DMS114 treated with DMSO at 0.1 percent for 48 hours (cell line): ENCODE results near the gene MSI1.

Experiments used
- DNase-seq: peaks from one replicate; lab custom pipeline; 2025; ENCODE audit not compliant: unreplicated experiment; lab: John Stamatoyannopoulos, UW

The MSI1 gene

DNA sequence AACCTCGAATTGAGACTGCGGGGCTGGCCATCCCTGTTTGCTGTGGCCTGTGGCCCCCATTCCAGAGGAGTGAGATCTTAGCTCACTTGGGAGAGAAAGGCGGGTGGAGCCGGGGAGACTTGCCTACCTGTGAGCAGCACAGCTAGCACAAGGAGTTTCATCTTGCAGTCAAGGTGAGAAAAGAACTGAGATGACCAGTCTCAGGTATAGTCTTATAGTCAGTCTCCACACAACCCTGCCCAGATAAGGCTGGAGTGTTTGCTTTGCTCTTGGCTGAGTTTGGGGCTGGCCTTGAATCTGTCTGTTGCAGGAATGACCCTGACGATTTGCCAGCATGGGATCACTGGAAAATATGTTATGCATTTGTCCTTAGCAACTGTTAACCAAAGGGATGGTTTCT lies 41.4 kb downstream of the MSI1 start, which contains the start of gene PLA2G1B:
Gene PLA2G1B (minus strand): TSS at position 187 of the 400 bp plus-strand sequence. CDS start 26 bp downstream, at position 161.
- DNase-seq: no peak

DNA sequence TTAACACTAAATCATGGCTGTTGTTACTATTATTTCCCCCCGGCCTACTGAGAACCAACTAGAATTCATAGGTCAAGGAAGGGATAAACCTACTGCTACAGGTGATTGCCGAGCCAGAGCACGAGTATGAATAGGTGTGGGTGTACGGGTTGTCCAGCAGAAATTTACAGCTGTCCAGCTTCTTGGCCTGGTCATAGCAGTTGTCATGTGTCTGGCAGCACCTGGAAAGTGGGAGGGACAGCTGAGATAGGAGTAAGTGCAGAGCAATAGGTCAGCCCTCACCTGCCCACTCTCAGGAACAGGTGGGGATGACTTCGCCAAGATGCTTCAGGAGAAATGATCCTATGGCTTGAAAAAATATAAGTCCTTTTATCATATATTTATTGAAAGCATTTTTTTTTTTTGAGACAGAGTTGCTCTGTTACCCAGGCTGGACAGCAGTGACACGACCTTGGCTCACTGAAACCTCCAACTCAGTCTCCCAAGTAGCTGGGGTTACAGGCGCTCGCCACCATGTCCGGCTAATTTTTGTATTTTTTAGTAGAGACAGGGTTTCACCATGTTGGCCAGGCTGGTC lies 44.0 kb downstream of the MSI1 start:
- DNase-seq: no peak

DNA sequence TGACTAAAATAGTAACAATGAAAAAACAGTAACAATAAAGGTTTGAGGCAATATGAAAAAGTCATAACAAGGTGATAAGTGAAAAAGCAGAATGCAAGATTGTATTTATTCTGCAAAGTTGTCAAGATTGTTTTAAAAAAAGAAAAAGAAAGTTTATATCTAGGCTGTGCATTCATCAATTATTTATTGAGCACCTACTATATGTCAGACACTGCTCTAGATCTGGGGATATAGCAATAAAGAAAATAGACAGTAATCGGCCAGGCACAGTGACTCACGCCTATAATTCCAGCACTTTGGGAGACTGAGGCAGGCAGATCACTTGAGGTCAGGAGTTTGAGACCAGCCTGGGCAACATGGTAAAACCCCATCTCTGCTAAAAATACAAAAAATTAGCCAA lies 45.2 kb downstream of the MSI1 start:
- DNase-seq: no peak

DNA sequence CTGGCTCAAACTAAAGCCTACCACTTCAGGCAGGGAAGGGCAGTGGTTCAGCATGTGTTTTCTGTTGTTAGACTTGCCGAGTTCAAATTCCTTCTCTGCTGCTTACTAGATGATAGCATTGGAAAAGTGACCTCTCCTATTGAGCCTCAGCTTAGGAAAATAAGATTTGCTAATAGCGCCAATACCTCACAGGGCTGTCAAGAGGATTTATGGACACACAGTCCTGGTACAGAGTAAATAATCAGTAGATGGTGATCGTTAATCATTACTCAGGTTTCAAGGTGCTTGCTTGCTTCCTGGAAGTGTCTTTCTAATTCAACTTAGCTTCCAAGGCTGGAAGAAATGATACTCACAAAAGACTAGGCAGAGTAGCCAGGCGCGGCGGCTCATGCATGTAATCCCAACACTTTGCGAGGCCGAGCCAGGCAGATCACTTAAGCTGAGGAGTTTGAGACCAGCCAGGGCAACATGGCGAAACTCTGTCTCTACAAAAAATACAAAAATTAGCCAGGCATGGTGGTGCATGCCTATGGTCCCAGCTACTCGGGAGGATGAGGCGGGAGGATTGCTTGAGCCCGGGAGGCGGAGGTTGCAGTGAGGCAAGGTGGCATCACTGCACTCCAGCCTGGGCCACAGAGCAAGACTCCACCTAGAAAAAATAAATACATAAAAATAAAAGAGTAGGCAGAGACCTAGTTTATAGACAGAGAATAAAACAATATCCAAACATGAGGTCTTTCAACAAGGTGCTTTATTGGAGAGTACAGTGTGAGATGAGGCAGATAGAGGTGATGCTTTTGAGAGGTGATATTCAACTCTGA lies 47.4 kb downstream of the MSI1 start:
- DNase-seq: no peak

DNA sequence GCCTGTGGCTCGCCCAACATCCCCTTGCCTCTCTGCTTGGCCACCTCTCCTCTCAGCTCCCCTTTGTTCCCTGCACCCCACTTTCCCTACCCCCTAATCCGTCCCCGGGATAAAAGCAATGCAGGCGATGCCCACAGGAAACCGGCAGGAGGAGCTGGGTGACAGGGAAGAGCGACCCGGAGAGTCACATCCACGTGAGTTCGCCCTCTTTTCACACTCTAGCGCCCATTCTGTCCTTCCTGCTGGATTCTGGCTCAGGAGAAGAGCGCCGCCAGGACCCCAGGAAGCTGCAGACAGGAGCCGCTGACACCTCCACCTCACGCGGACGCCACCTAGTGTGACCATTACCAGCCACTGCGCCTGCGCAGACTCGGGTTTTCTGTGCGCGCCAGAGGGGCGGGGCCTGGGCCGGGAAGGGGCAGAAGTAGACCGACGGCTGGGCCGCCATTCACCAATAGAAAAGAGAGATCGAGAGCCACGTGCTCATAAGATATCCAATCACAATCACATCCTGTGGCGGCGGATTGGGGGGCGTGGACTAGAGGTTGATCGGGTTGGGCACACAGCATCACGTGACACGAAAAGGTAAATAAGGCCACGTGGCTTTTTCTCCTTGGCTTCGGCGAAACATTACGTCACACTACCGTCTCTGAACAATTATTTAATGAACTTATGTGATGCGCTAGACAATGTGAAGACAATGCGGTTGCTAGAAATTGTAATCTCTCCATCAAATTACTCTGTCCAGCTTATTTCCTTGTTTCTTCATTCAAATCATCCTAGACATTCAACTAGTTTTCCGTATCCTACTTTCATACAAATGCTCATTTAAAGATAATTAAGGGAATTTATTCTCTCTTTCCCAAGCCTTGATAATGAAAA lies 51.5 kb downstream of the MSI1 start:
- peak; percentile 100 for DNase-seq

DNA sequence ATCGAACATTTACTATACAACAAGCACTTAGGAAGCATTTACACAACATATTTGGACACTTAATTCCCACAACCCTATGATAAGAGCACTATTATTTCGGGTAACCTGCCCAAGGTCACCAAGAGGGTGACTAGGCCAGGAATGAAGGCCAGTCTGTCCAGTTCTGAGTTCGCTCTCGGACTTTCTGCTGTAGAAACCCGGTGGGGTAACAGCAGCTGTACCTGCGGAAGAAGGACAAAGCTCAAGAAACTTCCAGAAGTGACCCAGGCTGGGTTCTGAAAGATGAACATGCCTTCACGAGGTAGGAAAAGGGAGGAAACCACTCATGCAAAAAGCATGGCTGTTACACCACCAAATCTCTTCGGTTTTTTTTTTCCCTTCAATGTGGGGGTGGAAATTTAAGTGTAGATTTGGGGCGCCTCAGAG lies 52.2 kb downstream of the MSI1 start:
- no peak for DNase-seq

DNA sequence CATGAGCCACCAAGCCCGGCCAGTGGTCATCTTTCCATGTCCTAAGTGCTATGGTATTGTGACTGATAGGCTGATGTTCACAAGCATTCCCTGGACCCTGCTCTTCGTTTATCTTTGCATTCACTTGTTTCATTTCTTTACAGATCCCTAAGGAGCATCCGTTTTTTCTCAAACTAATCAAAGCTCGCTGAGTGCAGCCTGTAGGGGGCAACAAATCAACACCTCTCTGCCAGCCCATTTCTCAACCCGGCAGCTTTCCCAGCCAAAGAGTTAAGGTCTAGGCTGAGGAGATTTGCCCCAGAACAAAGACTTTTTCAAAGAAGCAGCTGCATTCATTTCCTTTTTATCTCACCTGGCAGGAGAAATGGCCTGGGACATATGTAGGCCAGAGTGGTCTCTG lies 54.7 kb downstream of the MSI1 start:
- no peak for DNase-seq

DNA sequence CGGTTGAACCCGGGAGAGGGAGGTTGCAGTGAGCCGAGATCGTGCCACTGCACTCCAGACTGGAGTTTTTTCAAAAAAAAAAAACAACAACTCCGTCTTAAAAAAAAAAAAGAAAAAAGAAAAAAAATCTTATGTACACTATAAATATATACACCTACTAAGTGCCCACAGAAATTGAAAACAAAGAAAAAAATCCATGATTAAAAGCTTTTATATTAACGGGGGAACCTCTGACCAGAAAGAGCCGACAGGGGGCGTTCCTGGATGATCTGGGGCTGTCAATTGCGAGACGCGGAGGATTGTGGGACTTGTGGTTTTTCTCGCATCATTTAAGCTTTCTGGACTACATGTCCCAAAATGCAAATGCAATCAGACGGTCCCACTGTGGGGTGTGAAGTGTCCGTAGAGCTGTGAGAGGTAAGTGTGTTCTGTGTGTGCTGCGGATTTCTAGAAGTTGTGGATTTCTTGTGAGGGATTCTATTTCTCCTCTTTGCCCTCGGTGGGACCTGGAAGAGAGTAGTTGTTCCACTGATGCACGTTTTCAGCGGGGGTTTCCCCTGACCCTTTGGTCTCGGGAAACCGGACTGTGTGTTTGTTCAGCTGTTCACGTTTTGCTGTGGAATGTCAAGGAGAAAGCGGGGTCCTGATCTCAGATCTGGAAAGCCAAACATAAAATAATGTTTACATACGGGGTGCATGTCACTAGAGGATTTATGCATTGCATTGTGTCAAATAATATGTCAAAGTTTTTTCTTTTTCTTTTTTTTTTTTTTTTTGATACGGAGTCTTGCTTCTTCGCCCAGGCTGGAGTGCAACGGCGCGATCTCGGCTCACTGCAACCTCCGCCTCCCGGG lies 66.8 kb downstream of the MSI1 start, which contains the start of gene SIRT4:
Gene SIRT4 (plus strand): TSS at position 360 of the 854 bp plus-strand sequence. CDS start 1,241 bp downstream, outside the sequence.
- peak; percentile 96 for DNase-seq

DNA sequence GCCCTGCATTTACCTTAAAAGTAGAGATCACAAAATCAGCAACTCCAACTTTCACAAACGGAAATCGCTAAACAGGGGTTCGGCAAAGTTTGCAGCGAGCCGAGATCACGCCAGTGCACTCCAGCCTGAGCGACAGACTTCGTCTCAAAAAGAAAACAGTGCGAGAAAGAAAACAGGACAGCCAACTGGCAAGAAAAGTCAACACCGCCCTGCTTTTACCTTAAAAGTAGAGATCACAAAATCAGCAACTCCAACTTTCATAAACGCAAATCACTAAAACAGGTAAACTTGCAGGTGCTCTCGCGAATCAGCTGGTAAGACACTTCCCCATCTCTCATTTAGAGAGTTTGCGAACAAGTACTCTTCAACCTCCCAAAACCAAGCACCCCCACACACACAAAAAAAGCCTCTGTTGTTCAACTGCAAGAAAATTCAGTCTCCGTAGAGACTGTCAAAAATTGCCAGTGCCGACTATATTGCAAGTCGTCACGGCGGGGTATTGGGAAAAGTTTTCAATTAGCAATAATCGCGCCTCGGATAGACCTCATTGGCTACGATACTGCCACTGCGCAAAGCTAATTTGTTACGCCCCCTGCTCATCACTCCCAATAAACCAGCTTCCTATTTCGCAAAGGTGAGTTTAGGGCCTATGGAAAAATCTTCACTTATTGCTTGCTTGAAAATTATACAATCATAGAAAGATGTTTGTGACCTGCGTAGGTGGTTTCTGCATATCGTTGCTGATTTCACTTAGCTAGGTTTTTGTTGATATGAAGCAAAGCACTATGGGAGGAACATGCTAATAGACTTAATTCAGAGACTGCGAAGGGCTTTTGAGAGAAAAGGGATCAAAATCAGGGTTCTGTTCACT lies 76.1 kb downstream of the MSI1 start, which contains the start of gene RNU4-1:
Gene RNU4-1 (minus strand): TSS at position 577 of the 871 bp plus-strand sequence.
- peak; percentile 98 for DNase-seq

DNA sequence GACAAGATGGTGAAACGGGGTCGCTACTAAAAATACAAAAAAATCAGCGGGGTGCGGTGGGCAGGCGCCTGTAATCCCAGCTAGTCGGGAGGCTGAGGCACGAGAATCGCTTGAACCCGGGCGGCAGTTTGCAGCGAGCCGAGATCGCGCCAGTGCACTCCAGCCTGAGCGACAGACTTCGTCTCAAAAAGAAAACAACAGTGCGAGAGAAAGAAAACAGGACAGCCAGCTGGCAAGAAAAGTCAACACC lies 76.6 kb downstream of the MSI1 start:
- no peak for DNase-seq
